ENCODE results near the gene AHDC1. TPM values are rescaled to one million over a fixed set of nuclear protein-coding genes. Genes with fewer than 3 reads are reported as not detected.

AHDC1 gene
- total and polyA plus RNA-seq, 2 of the 13 experiments (the other 11 are each of a cell fraction or from before 2014, with no cell fraction given): 1.0 to 2.7 TPM

- peak; percentile 65; the same call in 1 of the 2 replicates for TF ChIP-seq ZNF142 (CRISPR knock-in tag; IDR thresholded peaks at IDR 0.05)
- no peak for TF ChIP-seq TRIM24 (CRISPR knock-in tag; IDR thresholded peaks at IDR 0.05)
- peak; percentile 51; the same call in 1 of the 2 replicates for TF ChIP-seq ZNF460 (CRISPR knock-in tag; IDR thresholded peaks at IDR 0.05; ENCODE audit: borderline replicate concordance)
- TF ChIP-seq ATF7 (IDR thresholded peaks at IDR 0.05): no peak
- TF ChIP-seq ATF7 (CRISPR knock-in tag; IDR thresholded peaks at IDR 0.05): peak; percentile 26; the same call in 1 of the 2 replicates
- TF ChIP-seq KLF6 (CRISPR knock-in tag; IDR thresholded peaks at IDR 0.05): no peak
- peak; percentile 71; the same call in 1 of the 2 replicates for TF ChIP-seq ZNF609 (CRISPR knock-in tag; IDR thresholded peaks at IDR 0.05; ENCODE audit: borderline replicate concordance)
- TF ChIP-seq ERF (CRISPR knock-in tag; IDR thresholded peaks at IDR 0.05): peak; percentile 75
- TF ChIP-seq LBX2 (CRISPR knock-in tag; IDR thresholded peaks at IDR 0.05; ENCODE audit: borderline replicate concordance): no peak
- peak; percentile 57 for TF ChIP-seq KAT8 (CRISPR knock-in tag; IDR thresholded peaks at IDR 0.05)
- TF ChIP-seq ARNT2 (CRISPR knock-in tag; IDR thresholded peaks at IDR 0.05; ENCODE audit: low read depth): peak; percentile 73; the same call in 1 of the 2 replicates
- no peak for TF ChIP-seq ZNF17 (CRISPR knock-in tag; IDR thresholded peaks at IDR 0.05)
- TF ChIP-seq TEAD3 (CRISPR knock-in tag; optimal IDR thresholded peaks at IDR 0.05; ENCODE audit: borderline replicate concordance): peak; percentile 78
- TF ChIP-seq ZNF83 (CRISPR knock-in tag; IDR thresholded peaks at IDR 0.05; ENCODE audit: borderline replicate concordance): no peak
- TF ChIP-seq GTF2F1 (IDR thresholded peaks at IDR 0.05; ENCODE audit: low read length): no peak
These were observed 99.1 kb downstream of the AHDC1 start (continued) for GRCh38 chr1:27504588-27505419.

All from HepG2 (cell line).